HuH-7.5 (cell line): ENCODE measurements around the gene USP36.
"Not testable (repeated sequence)": the region's sequence is repeated elsewhere in the genome, so short reads cannot be mapped to it uniquely, and the experiment has no call there.

Experiments
- DNase-seq: peaks from one replicate; pipeline ENCODE4 v3.0.0; 2011; ENCODE audit warnings: low spot score

The USP36 gene

GRCh38 chr17:78870621-78871020 is 30.0 kb upstream of the USP36 start:
- no peak for DNase-seq

DNA sequence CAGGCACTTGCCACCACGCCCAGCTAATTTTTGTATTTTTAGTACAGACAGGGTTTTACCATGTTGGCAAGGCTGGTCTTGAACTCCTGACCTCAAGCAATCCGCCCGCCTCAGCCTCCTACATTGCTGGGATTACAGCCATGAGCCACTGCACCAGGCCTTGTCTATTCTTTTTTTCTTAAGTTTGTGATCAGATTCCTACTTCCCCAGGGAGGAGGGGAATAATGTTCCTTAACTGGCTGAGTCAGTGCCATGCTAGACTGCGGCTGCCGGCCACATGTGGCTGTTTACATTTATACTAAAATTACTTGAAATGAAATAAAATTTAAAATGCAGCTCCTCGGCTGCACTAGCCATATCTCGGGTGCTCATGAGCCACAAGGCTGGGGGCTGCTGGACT is 27.8 kb upstream of the USP36 start:
- no peak for DNase-seq

DNA sequence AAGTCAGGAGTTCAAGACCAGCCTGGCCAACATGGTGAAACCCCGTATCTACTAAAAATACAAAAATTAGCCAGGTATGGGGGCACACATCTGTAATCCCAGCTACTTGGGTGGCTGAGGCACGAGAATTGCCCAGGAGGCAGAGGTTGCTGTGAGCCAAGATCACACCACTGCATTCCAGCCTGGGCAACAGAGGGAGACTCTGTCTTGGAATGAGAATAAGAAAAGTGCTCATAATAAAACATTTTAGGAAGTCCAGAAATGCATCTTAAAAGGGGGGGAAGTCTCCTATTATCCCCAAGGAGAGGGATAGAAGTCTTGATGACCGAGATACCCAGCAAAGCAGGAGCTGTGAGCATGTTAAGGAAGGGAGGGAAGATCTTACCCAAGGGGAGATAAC is 26.4 kb upstream of the USP36 start:
- DNase-seq, result not testable (repeated sequence)

DNA sequence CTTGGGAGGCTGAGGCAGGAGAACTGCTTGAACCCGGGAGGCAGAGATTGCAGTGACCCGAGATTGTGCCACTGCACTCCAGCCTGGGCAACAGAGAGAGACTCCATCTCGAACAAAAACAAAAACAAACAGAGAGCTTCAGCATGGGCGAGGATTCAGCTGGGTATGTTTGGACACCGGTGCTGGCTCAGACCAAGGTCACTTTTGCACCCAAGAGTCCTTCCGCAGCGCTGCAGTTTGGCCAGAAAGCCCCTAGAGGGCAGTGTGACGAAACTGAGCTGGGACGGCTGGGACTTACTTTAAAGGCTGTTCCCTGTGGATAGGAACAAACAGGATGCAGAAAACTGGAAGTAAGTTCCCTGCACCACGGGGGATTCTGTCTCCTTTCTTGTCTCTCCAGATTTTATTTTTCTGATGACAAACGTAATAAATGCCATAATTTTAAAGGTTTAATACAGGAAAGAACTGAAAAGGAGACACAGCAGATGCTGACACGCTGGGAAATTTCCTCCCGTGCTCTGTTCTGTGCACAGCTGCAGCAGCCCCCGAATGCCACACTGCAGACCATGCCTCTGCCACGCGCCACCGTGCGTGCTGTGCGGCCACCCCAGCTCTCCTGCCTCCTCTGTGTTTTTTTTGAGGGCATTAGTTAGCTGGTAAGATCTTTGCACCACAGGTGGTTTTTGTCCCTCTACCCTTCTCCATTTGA is 25.2 kb upstream of the USP36 start:
- peak; percentile 79 for DNase-seq

- DNase-seq, result no peak
Measured at GRCh38 chr17:78864117-78864516, 23.5 kb upstream of the USP36 start.

DNA sequence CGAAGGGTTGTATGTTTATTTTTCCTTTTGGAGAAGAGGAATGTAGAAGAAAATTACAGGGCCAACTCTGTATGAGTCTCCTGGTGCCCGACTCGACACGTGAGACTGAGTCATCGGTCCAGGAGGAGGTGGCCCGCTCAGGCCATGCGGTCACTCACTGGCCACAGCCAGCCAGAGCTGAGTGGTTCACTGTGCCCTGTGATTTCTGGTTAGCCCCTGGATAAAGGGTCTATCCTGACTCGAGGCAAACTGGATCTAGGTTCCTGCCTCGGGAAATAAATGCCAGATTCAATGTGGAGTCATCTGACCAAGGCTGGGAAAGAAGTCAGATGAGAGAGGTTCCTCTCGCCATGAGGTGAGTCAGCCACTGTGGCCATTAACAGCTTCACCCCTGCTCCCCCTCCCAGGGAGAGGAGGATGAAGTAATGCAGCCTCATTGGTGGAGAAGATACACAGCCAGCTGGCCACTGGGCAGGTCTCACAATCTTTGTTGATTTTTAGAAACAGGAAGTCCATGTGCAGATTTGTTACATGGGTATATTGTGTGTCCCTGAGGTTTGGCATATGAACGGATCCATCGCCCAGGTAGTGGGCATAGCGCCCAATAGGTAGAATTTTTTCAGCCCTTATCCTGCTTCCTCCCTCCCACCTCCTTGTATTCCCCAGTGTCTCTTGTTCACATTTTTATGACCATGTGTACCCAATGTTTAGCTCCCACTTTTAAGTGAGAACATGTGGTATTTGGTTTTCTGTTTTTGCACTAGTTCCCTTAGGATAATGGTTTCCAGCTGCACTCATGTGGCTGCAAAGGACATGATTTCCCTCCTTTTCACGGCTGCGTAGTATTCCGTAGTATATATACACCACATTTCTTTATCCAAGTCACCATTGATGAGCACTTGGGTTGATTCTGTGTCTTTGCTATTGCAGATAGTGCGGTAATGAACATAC is 21.7 kb upstream of the USP36 start:
- no peak for DNase-seq

DNA sequence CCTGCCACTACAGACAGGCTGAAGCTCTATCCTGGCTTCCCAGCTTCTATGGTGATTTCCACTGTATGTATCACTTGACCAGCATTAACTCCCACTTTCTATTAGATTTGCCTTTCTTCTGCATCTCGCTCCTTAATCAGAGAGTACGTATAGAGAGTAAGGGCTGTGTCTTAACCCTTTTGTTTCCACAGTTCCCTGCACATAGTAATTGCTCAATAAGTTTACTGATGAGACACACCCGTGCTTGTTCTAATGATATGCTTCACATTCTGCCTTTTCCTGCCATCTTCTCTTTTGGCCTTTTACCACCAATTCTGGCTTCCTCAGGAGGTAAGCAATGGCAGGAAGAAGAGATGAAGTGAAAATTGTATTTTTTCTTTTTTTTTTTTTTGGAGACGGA is 20.6 kb upstream of the USP36 start:
- DNase-seq, result no peak

DNA sequence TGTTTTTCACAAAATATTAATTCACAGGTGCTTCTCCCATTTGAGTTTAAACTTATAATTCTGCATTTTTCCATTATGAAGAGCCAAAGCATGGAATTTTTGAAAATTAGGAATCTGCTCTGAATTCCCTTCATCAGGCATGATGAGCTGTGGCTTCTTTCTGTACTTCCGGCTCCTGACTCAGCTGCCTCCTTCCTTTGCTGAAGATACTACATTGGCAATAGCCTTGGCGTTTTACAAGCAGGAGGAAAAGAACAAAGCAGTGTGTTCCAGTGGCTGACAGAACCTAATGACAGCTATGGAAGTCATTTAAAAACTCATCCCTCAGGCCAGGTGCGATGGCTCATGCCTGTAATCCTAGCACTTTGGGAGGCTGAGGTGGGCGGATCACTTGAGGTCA is 18.4 kb upstream of the USP36 start:
- no peak for DNase-seq

DNA sequence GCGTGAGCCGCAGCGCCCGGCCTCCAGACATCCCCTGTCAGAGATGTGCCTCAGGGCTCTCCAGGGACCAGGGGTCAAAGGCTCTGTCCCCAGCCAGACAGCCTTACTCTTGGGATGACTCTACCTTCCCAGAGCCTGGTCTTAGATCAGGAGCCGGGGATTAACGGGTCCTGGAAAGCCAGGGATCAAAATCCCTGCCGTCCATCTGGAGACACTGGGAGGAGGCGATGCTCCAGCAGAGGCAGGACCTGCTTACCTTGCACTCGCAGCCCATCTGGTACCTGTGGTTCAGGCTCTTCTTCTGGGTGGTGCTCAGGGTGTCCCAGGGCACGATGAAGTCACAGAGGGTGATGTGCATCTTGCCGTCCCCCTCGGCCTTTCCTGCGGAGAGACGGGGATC is 16.7 kb upstream of the USP36 start:
- DNase-seq, result no peak

DNA sequence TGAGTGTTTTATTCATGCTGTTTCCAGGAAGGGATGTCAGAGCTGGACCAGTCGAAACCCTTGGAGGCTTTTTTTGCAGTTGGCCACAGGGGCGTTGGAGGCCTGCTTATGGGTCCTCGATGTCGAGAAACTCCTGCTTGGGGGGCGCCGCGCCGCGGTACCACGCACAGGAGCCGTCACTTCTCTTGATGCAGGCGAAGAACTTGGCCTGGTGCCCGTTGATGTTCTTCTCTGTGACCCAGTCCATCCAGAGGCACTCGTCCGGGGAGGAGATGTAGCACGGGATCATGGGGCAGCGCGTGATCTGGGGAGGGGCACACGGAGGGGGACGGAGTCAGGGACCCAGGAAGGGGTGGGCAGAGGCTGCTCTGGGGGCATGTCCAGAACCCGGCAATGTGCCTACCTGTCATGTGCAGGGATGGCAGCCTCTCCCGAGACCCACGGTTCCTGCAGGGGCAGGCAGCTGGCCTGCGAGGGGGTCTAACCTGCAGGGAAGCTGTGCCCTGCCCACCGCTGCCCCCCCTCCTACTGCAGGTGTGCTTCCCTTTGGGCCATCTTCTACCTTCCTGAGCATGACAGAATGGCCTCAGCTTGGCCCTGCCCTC is 15.0 kb upstream of the USP36 start:
- DNase-seq, result no peak

GRCh38 chr17:78854508-78854907 is 13.9 kb upstream of the USP36 start:
- DNase-seq, result no peak

DNA sequence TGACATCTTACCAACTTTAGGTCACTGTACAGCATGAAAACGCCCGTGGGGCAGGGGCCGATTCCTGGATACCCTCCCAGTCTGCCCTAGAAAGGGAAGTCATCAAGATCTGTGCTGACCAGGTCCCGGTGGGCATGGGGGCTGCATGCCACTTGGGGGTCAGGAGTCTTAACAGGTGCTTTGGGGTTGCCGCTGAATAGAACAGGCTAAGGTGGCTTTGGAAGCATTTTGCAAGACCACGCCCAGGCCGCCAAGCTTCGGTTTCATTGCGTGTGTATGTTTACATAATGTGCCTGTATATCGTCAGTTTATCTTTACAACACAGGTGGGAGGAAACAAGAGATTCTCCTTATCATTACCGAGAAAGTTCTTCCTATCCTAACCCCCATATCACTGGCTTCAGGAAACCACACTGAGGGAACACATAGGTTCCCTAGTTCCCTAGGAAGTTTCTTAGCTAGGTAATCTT is 13.3 kb upstream of the USP36 start:
- DNase-seq, result no peak

DNA sequence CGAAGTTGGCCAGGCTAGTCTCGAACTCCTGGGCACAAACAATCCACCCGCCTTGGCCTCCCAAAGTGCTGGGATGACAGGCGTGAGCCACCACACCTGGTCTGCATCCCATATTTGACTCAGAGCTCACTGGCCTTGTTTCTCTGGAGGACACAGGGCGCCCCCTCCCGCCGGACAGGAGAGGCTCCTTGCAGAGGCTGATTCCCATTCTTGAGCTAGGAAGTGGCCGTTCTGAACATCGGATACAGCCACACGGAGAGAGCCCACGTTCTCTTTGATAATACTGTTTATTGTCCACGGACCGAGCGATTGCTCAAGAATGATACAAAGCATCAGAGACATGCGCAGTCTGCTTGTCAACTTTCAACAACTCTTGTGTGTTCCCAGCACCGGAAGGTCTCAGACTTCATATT is 12.1 kb upstream of the USP36 start:
- peak; percentile 43 for DNase-seq

DNA sequence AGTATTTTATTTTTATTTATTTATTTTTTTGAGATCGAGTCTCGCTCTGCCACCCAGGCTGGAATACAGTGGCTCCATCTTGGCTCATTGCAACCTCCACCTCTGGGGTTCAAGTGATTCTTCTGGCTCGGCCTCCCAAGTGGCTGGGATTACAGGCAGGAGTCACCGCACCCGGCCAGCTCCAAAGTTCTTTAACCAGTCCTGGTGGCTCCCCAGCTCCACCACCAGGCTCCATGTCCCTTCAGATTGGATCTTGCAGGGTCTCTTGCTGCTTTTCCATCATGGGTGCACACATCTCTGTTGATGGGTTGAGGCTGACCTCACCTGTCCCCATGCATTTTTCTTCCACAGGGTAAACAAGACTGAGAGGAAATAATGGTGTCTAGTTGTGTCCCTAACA is 8.4 kb upstream of the USP36 start:
- no peak for DNase-seq

DNA sequence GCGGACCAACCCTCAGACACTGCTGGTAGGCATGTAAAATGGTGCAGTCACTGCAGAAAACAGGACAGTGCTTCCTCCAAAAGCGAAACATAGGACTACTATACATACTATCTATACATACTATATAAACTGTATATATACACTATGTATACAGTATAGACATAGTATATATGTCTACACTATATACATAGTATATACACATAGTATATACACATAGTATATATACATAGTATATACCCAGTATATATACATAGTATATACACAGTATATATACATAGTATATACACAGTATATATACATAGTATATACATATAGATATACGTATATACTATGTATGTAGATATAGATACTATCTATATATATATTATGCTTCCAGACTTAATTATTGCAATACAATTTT is 6.4 kb upstream of the USP36 start:
- no peak for DNase-seq

DNA sequence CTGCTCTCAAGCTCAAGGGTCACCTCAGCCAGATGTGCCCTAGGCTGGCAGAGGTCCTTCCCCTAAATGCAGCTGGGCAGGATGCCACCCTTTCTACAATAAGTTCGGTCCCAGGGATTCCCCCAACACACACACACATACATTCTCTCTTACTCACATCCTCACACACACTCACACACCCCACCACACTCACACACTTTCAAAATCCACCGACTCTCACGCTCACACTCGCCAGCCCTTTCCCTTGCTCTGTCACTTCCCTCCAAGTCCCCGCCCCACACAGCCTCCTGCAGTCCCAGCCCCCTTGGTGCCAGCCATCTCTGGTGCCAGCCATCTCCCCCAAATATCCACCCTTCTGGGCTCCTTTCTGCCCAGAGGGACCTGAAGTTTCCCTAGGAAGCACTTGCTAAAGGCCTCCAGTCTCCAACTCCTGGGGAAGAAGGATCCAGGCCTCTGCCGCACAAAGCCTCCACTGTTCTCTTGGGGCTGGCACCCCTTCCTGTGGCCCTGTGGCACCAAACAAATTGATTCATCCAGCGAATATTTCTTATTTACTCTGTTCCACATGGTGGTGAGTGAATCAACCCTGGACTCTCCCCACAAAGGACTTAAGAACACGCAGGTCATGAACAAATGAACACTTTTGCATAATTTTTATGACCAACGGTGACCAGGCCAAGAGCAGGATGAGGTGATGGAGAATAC is 3.8 kb upstream of the USP36 start:
- DNase-seq, result no peak

DNA sequence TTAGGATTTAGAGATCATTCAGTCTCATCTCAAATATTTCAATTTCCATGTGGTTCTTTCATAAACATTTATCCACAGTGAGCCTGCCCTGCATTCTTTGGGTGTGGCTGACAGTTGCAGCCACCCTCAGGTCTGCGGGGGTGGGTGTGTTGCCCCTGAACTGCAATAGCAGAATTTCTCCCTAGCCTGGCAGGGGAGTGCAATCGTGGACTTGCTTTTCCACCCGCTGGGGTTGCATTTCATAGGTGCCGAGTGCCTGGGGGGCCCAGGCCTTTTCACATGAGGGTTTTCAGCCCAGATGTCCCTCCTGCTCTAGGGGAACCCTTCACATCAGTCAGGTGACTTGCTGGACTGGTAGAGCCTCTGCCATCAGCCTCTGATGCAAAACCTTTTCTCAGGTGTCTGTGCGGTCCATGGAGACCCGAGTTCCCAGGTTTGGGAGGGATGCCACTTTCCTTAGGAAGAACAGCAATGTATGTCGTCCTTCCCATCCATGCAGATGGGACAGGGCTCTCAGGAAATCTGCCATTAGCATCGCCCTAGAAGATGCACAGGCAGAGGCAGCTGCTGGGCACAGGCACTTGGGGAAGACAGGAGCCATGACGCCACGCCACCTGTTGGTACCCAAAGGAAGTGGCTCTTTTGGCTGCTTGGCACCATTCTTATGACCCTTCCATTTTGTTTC is 2.4 kb upstream of the USP36 start:
- peak; percentile 47 for DNase-seq

- no peak for DNase-seq
Measured at GRCh38 chr17:78840530-78840779, 159 bp downstream of the USP36 start.

DNA sequence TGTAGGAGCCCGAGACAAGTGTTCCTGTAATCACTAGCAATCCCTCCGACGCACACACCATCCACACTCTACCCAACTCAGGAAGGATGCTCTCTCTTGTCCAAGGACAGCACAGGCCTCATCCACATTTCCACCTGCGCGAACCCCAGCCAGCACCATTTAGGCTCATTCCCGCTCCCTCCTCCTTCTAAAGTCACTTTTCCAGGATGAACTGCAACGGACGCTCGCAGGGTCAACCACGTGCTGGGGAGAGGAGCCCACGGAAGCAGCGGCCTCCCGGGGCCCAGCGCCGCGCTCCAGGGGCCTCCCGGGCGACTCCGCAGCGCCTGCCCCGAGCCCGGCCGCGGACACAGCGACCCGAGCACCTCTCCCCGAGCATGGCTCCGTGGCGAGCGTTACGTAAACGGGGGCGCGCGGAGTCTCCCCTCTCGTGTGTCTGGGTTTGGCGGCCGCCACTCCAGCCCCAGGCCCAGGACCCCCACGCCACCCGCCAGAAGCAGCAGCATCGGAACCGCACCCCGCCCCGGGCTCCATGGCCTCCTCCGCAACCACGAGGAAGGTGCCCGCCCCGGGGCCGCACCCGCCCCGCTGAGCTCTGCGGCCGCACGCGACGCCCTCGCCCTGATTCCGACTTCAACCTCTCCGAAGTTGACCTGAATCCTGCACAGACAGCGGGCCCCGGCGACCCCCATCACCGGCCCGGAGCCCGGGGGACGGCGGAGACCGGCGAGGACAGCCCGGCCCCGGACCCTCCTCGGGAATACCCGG is 668 bp downstream of the USP36 start:
- DNase-seq, result peak; percentile 54

GRCh38 chr17:78839235-78839761 is 1.3 kb downstream of the USP36 start:
- no peak for DNase-seq

DNA sequence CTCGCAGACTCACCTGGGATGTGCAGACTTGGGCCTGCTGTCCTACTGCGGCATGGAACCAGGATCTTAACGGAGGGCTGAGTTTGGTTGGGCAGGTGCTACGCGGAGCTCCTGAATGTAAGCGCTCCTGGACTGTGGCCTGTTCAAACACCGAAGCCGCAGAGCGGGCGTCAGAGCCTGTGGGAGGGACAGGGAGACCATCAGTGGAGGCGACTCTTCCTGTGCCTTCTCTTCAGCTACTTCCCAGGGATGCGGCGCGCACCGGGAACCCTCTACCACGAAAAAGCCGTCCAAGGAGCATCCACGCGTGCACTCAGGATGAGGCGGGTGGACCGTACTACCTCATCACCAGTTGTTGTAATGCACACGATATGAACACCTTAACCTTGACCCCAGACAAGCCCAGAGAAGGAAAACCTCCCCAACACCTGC is 2.0 kb downstream of the USP36 start:
- DNase-seq, result no peak
